GM23338 (cell line): ENCODE results near the gene GMPPA. TPM values are rescaled to one million over a fixed set of nuclear protein-coding genes. Genes with fewer than 3 reads are reported as not detected.

ENCODE experiments used
- ATAC-seq: fragments of 200-7000 bp; cut with Tn5 transposase; 3 replicates; pipeline ENCODE4 v1.9.1; 2020
- DNase-seq: peaks from one replicate; pipeline ENCODE4 v3.0.0-alpha.2; 2015; ENCODE audit warnings: low spot score
- H2AFZ ChIP-seq: fragments of 200-600 bp; sonication (generic); 2 replicates; pipeline ENCODE4 v1.8.0; 2016; ENCODE audit warnings: antibody characterized with exemption, mild to moderate bottlenecking, moderate library complexity
- H3F3A ChIP-seq: fragments of 200-600 bp; sonication (generic); replicated peaks from 2 replicates; pipeline ENCODE4 v1.8.0; 2017; ENCODE audit warnings: antibody characterized with exemption, mixed run types, low read depth
- H3K27ac ChIP-seq: fragments of 200-600 bp; sonication (generic); 2 replicates; pipeline ENCODE4 v1.6.1; 2016; ENCODE audit warnings: low read depth
- H3K27me3 ChIP-seq: fragments of 200-600 bp; sonication (generic); 2 replicates; pipeline ENCODE4 v1.8.0; 2016; ENCODE audit warnings: mild to moderate bottlenecking, mixed run types, moderate library complexity; ENCODE audit not compliant: insufficient read depth
- H3K36me3 ChIP-seq: fragments of 200-600 bp; sonication (generic); 2 replicates; pipeline ENCODE4 v1.8.0; 2016; ENCODE audit warnings: mild to moderate bottlenecking; ENCODE audit not compliant: insufficient read depth
- H3K4me1 ChIP-seq: fragments of 200-600 bp; sonication (generic); 2 replicates; pipeline ENCODE4 v1.8.0; 2016; ENCODE audit warnings: mild to moderate bottlenecking, moderate library complexity; ENCODE audit not compliant: insufficient read depth
- H3K4me2 ChIP-seq: fragments of 200-600 bp; sonication (generic); 2 replicates; pipeline ENCODE4 v1.7.1; 2017; ENCODE audit warnings: mixed run types
- H3K4me3 ChIP-seq: fragments of 200-600 bp; sonication (generic); 2 replicates; pipeline ENCODE4 v1.6.1; 2016; ENCODE audit warnings: mixed run types
- H3K79me2 ChIP-seq: fragments of 200-600 bp; sonication (generic); replicated peaks from 2 replicates; pipeline ENCODE4 v1.8.0; 2017; ENCODE audit warnings: mild to moderate bottlenecking; ENCODE audit not compliant: insufficient read depth
- H3K9me2 ChIP-seq: fragments of 200-600 bp; sonication (generic); 2 replicates; pipeline ENCODE4 v1.8.0; 2017; ENCODE audit not compliant: insufficient read depth
- H4K20me1 ChIP-seq: fragments of 200-600 bp; sonication (generic); replicated peaks from 2 replicates; pipeline ENCODE4 v1.8.0; 2017; ENCODE audit warnings: mild to moderate bottlenecking; ENCODE audit not compliant: insufficient read depth
- H3K27ac Mint-ChIP-seq: 2 replicates; pipeline ENCODE4 v1.8.0; 2020; ENCODE audit warnings: inconsistent platforms, mild to moderate bottlenecking, moderate library complexity, mixed read lengths
- H3K27me3 Mint-ChIP-seq: 3 replicates; pipeline ENCODE4 v1.8.0; 2022; ENCODE audit warnings: low read depth, mild to moderate bottlenecking, moderate library complexity, mixed read lengths, inconsistent platforms; ENCODE audit not compliant: insufficient read depth, poor library complexity
- H3K36me3 Mint-ChIP-seq: 3 replicates; pipeline ENCODE4 v1.8.0; 2021; ENCODE audit warnings: low read depth, mild to moderate bottlenecking, inconsistent platforms, moderate library complexity, mixed read lengths
- H3K4me1 Mint-ChIP-seq: 3 replicates; pipeline ENCODE4 v1.8.0; 2020; ENCODE audit warnings: mild to moderate bottlenecking, inconsistent platforms, mixed read lengths
- H3K4me3 Mint-ChIP-seq: 3 replicates; pipeline ENCODE4 v1.8.0; 2021; ENCODE audit warnings: moderate library complexity, mild to moderate bottlenecking, inconsistent platforms, mixed read lengths
- H3K9me3 Mint-ChIP-seq: 3 replicates; pipeline ENCODE4 v1.8.0; 2020; ENCODE audit warnings: moderate library complexity, mild to moderate bottlenecking, inconsistent platforms, mixed read lengths
- CREB1 ChIP-seq: fragments of 250-450 bp; sonication (Bioruptor Pico); IDR thresholded peaks from 2 replicates; pipeline ENCODE4 v1.5.0; 2020; ENCODE audit warnings: low read depth, mild to moderate bottlenecking, moderate library complexity
- CTCF ChIP-seq, 2 experiments: fragments of 200-600 bp in 1 of 2; sonication (generic) in 1 of 2; conservative IDR thresholded peaks; 2 replicates each; pipeline versions ENCODE4 v1.5.1 to v1.6.1; 2016 to 2017; ENCODE audit warnings: antibody characterized with exemption in 2 of 2, low read depth in 2 of 2, mild to moderate bottlenecking in 2 of 2, moderate library complexity in 1 of 2
- ETS1 ChIP-seq: IDR thresholded peaks from 2 replicates; pipeline ENCODE4 v1.6.1; 2016; ENCODE audit warnings: antibody characterized with exemption
- NANOG ChIP-seq: IDR thresholded peaks from 2 replicates; pipeline ENCODE4 v1.6.1; 2016; ENCODE audit warnings: antibody characterized with exemption, borderline replicate concordance
- POLR2AphosphoS5 ChIP-seq: IDR thresholded peaks from 2 replicates; pipeline ENCODE4 v1.6.1; 2016; ENCODE audit warnings: antibody characterized with exemption, low read depth
- REST ChIP-seq: IDR thresholded peaks from one replicate; pipeline ENCODE4 v1.6.1; 2018; ENCODE audit warnings: antibody characterized with exemption; ENCODE audit not compliant: unreplicated experiment
- ZNF331 ChIP-seq: fragments of 250-450 bp; sonication (Bioruptor Pico); IDR thresholded peaks from 2 replicates; pipeline ENCODE4 v1.5.0; 2020; ENCODE audit warnings: low read depth, mild to moderate bottlenecking, moderate library complexity
- polyA plus RNA-seq: library from polyadenylated mRNA; unstranded; fragments of >200 nt; fragmentation: Nextera tagmentation; extraction: Ambion mirVana; gene quantifications from 2 replicates; pipeline ENCODE4 v1.2.1, GENCODE V29; 2016
- total RNA-seq: library from RNA; depleted of rRNA; stranded (reverse); fragments of >200 nt; shearing (Covaris generic); gene quantifications from 2 replicates; pipeline ENCODE4 v1.2.3, GENCODE V29; 2014

The GMPPA gene
- total and polyA plus RNA-seq, 2 experiments from 2014 or later: 27.0 to 33.8 TPM

- TF ChIP-seq CTCF (conservative IDR thresholded peaks at IDR 0.05; ENCODE audit: low read depth in 2 of 2) (no peak), ZNF331 (CRISPR knock-in tag) (no peak), CREB1 (no peak), POLR2AphosphoS5 (no peak)
Observed at GRCh38 chr2:219506153-219506801, 7.6 kb downstream of the GMPPA start (continued).

GRCh38 chr2:219506802-219507526 is 8.3 kb downstream of the GMPPA start:
- Histone ChIP-seq H2AFZ (no peak overlapping the region), H3K4me1 (peaks cover 58% of the 10 kb centered on the region), H3K4me3 (peak overlapping the region; percentile 44), H3K36me3 (no peaks in the 10 kb centered on the region), H3F3A (peaks cover 17% of the 10 kb centered on the region), H3K9me2 (no peaks in the 10 kb centered on the region), H3K27me3 (peaks cover 15% of the 10 kb centered on the region), H3K4me2 (peak overlapping the region; percentile 92), H3K27ac (peak overlapping the region; percentile 96), H3K79me2 (no peaks in the 10 kb centered on the region), H4K20me1 (no peaks in the 10 kb centered on the region)
- peaks cover 36% of the 10 kb centered on the region for H3K27me3 Mint-ChIP-seq
- no peaks in the 10 kb centered on the region for H3K9me3 Mint-ChIP-seq
- peaks cover 10% of the 10 kb centered on the region for H3K36me3 Mint-ChIP-seq
- H3K27ac Mint-ChIP-seq: peak overlapping the region; percentile 94
- DNase-seq (peak; percentile 73), ATAC-seq (peak; percentile 22)
- H3K4me1 Mint-ChIP-seq: peaks cover 76% of the 10 kb centered on the region
- H3K4me3 Mint-ChIP-seq: peak overlapping the region; percentile 31
- TF ChIP-seq NANOG (no peak), POLR2AphosphoS5 (0 out of 2 replicates have a peak, but pooled peaks have one; percentile 40), CREB1 (peak; percentile 47; the same call in 1 of the 2 replicates)

- Histone ChIP-seq H3K27me3 (peaks cover 24% of the 10 kb centered on the region), H3K4me3 (peak overlapping the region; percentile 44; the same call in 1 of the 2 replicates), H4K20me1 (no peaks in the 10 kb centered on the region), H2AFZ (no peak overlapping the region), H3K36me3 (no peaks in the 10 kb centered on the region), H3F3A (peaks cover 17% of the 10 kb centered on the region), H3K27ac (peak overlapping the region; percentile 96), H3K79me2 (no peaks in the 10 kb centered on the region), H3K9me2 (no peaks in the 10 kb centered on the region), H3K4me1 (peaks cover 58% of the 10 kb centered on the region), H3K4me2 (peak overlapping the region; percentile 92)
- peaks cover 40% of the 10 kb centered on the region for H3K27me3 Mint-ChIP-seq
- peaks cover 74% of the 10 kb centered on the region for H3K4me1 Mint-ChIP-seq
- TF ChIP-seq REST: peak; percentile 64
- TF ChIP-seq ETS1: no peak
- 0 out of 2 replicates have a peak, but pooled peaks have one; percentile 3 for TF ChIP-seq POLR2AphosphoS5
- H3K9me3 Mint-ChIP-seq: no peaks in the 10 kb centered on the region
- peak overlapping the region; percentile 31; the same call in 2 of the 3 replicates for H3K4me3 Mint-ChIP-seq
- peak overlapping the region; percentile 94 for H3K27ac Mint-ChIP-seq
- no peak for DNase-seq
- no peak for ATAC-seq
- peaks cover 10% of the 10 kb centered on the region for H3K36me3 Mint-ChIP-seq
Observed at GRCh38 chr2:219507581-219508443, 9.1 kb downstream of the GMPPA start.
